ENCODE results near the gene SIPA1.

SIPA1 gene

DNA sequence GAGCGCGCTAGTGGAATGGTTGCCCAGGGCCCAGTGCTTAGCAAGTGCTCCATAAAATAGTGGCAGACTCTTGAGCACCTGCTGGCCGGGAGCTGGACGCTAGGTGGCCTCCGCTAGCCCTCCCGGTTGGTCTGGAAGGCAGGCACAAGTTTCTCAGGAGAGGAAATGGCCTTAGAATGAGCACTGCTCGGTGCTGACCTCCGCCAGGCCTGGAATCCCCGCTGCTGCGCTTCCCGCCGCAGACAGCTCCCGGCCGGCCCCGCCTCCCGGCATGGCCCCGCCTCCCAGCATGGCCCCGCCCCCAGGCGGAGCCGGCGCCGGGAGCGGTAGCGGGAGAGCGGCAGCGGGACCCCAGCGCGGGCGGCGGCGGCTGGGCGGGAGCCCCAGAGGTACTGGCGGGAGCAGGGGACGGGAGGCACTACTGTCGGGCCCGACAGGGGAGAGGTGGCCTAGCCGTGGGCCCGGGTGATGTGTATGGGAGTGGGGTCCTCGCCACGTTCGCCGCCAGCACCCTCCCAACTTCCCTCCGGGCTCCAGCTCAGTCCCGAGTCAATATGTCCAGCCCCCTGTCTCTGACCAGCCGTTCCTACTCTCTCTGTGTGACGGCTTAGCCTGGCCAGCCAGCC lies at the start of gene SIPA1:
Gene SIPA1 (plus strand): TSS at position 308 of the 626 bp plus-strand sequence. CDS start 2,821 bp downstream, outside the sequence.
- DNase-seq (ENCODE audit: low read depth in 2 of 3, low spot score in 1 of 3) = peak in 2 of 3 donors; percentile 67 to 68

DNA sequence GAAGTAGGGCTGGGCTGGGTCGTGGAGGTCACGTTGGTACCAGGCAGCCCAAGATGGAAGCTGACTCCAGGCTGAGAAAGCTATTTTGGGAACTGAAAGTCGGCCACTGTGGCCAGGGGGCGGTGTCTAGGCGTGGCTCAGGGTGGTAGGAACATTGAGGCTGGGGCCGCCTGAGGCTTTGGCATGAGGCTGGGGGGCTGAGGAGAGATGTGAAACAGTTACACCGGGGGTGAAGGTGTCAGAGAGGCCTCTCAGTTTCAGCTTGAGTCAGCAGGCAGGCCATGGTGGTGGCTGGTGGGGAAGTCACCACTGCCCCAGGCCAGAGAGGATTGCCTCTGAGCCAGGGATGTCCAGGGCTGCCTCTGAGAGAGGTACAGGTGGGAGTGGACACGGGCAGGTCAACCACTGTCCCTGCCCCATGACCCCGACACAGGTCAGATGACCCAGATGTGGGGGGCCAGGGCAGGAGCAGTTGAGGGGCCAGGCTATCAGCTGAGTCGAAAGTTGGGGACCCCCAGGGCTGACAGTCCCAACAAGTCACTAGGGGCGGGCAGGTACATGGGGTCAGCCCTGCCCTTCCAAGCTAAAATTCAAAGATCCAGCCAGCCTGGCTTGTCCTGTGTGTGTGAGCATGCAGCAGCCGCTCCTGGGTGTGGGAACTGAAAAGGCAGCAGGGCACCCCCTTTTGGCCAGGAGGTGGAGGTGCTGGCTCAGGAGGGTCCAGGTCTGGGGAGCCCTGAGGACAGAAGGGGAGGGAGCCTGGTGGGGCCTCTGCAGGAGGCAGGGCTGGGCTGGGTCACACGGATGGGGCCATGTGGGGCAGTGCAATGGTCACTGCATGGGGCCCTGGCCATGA lies 49.5 kb upstream of the SIPA1 start:
- DNase-seq (ENCODE audit: low read depth in 2 of 3, low spot score in 1 of 3) = peak; percentile 65 to 73 (median 70)

DNA sequence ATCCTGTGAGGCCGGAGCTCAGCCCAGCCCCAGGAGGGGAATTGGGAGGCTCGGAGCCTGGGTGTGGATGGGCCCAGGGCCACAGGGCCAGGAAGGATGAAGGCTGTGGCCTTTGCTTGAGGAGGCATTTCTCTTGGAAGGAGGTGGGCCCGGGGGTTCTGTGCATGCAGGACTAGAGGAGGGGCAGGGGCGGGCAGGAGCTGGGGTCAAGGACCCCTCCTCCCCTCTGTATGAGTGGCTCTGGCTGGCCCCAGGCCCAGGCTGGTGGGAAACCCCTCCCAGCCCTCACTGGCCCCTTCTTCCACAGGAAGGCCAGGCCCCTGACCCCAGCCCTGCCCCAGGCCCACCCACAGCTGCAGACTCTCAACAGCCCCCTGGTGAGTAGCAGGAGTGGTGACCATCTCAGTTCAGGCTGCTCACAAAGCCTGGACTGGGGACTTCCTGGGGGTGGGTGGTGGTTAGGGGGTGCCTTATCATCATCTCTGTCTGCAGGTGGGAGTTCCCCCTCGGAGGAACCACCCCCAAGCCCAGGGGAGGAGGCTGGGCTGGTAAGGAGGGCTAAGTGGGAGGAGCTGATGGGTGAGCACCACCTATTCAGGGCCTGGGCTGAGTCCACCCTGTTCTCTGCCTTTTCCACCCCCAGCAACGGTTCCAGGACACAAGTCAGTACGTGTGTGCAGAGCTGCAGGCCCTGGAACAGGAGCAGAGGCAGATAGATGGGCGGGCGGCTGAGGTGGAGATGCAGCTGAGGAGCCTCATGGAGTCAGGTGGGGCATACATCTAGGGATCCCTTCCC lies 48.3 kb upstream of the SIPA1 start:
- DNase-seq (ENCODE audit: low read depth in 2 of 3, low spot score in 1 of 3) = no peak

DNA sequence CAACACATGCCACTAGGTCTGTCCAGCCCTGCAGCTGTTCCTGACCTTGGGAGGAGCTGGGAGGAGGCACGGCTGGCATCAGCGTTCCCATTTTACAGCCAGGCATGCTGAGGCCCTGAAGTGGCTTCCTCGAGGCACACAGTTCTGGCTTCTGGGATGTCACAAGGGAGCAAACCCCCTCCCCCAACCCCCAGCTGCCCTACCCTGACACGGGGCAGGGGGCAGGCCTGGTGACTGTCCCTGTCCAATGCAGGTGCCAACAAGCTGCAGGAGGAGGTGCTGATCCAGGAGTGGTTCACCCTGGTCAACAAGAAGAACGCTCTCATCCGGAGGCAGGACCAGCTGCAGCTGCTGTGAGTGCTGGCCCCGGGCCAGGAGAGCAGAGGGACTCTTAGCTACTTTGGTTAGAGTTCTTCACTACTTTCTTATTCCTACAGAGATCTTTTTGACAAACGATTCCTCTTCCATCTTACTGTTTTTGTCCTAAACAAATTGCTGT lies 47.6 kb upstream of the SIPA1 start:
- DNase-seq (ENCODE audit: low read depth in 2 of 3, low spot score in 1 of 3) = no peak

DNA sequence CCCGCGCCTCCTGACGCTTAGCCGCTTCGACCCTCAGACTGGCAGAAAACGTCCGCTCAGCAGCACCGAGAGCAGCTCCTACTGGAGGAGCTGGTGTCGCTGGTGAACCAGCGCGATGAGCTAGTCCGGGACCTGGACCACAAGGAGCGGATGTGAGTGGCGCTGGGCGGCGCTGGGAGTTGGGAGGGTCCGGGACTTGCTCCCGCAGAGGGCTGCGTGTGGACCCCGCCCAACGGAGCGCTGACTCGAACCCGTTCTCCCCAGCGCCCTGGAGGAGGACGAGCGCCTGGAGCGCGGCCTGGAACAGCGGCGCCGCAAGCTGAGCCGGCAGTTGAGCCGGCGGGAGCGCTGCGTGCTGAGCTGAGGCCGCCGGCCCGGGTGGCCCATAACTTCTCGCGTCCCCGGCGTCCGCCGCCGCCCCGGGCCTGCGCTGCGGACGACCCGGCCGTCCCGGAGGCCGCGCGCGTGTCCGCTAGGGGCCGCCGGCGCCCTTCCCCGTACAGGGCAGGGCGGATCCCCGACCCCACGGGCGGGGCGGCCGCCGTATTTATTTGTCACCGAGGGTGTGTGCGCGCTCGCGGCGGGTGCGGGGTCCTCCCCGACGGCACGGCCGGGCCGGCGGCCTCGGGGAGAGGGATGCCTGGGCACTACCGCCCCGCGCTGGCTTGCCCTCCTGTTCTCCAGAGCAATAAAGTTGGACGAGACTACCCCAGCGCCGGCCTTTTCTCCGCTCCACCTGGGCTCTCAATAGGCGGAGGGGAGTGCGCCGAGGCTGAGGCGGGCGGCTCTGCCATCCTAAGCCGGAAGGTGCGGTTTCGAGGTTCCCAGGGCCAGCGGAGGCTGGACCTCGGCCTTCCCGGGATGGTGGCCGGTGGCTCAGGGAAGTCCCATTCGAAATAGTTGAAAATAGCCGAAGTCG lies 45.7 kb upstream of the SIPA1 start:
- DNase-seq (ENCODE audit: low read depth in 2 of 3, low spot score in 1 of 3) = no peak

DNA sequence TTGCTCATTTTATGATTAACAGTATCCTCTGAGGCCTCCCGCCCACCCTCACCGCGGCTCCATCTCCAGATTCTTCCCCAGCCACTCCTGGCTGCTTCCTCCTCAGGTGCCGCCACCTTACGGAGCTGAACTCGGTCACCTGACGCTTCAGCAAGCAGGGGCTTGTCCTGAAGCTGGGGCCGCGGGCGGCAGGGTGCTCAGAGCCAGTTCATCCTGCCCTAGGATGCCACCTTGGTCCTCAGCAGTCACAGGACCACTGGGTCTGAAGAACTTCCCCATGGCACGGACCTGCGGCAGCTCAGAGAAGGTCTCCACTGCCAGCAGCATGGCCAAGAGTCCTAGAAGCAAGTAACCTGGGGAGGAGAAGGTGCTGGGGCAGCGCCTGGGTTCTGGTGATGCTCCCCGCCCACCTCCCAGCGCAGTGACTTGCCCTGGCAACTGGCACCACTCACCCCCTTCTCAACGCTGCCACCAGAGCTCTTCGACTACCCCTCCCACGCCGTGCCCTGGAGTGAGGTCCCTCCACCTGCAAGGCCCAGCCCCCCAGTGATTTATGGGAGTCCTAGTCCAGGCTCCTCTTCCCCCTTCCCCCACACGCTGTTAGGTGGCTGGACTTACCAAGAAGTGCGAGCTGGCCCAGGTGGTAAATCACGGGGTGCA lies 44.9 kb upstream of the SIPA1 start:
- DNase-seq (ENCODE audit: low read depth in 2 of 3, low spot score in 1 of 3) = no peak

GRCh38 chr11:65593518-65594414 lies 44.1 kb upstream of the SIPA1 start:
- DNase-seq (ENCODE audit: low read depth in 2 of 3, low spot score in 1 of 3) = no peak

GRCh38 chr11:65595131-65595530 lies 42.8 kb upstream of the SIPA1 start:
- no peak for DNase-seq (ENCODE audit: low read depth in 2 of 3, low spot score in 1 of 3)

DNA sequence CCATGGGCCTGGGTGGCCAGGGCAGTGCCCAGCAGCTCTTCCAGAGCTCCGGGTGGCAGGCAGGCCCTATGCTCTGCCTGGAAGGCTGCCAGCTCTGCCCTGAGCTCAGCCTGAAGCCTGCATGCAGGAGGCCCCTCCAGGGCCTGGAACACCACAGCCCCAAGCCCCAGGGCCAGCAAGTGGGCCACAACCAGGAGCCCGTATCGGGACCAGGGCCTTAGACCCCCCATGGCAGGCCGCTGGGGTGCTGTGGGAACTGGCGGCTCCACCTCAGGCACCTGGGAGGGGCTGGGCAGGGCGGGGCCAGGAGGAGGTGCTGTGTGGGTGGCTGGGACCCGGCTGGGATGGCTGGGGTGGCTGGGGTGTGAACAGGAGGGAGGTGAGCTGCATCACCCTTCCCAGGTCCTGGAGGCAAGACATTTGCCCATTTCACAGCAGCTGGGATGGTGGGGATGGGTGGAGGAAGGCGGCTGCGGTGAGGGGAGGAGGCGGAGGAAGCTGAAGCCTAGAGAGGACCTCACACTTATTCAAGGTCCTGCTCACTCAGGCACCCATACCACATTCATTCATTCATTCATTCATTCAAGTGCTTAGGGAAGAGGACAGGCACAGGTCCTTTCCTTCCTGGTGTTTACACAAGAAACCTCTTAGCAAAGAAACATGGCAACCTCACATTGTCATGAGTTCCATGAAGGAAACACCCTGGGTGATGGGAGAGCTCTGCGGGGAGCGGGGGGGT lies 42.2 kb upstream of the SIPA1 start, which contains the start of gene KCNK7:
Gene KCNK7 (minus strand): TSS at position 258 of the 739 bp plus-strand sequence. CDS start 28 bp downstream, at position 230.
- DNase-seq (ENCODE audit: low read depth in 2 of 3, low spot score in 1 of 3) = no peak

DNA sequence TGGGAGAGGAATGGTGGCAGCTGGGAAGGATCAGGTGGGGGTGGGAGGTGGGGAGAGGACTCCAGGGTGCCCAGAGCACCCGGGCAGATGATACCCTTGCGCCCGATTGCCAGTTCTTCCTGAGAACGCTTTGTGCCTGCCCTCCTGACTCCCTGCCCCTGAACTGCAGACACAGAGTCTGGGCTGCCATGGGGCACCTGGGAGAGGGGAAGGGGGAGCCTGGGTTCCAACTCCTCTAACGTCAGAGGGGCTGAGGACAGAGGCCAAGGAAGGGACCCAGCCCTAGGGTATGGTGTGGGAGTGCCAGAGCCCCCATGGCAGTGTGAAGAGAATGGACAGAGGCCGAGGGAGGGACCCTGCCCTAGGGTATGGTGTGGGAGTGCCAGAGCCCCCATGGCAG lies 41.4 kb upstream of the SIPA1 start:
- DNase-seq (ENCODE audit: low read depth in 2 of 3, low spot score in 1 of 3) = no peak

DNA sequence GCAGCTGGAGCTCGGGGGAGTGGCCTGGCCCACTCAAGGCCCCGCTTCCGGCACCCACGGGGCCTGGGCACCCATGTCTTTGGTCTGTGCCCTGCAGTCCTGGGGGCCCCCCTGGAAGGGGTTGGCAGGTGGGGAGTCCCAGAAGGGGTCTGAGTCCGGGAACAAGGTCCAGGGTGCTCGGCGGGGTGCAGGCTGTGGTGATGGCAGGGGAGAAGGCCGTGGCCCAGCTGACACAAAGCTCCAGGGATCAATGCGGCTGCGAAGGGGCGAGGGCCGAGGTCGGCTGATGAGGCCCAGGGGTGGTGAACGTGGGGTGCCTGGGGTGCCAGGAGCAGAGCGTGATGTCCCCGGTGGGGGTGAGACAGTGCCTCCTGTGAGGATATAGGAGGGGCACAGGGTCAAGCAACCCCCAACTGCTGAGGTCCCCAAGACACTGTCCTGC lies 39.6 kb upstream of the SIPA1 start:
- DNase-seq (ENCODE audit: low read depth in 2 of 3, low spot score in 1 of 3) = no peak

DNA sequence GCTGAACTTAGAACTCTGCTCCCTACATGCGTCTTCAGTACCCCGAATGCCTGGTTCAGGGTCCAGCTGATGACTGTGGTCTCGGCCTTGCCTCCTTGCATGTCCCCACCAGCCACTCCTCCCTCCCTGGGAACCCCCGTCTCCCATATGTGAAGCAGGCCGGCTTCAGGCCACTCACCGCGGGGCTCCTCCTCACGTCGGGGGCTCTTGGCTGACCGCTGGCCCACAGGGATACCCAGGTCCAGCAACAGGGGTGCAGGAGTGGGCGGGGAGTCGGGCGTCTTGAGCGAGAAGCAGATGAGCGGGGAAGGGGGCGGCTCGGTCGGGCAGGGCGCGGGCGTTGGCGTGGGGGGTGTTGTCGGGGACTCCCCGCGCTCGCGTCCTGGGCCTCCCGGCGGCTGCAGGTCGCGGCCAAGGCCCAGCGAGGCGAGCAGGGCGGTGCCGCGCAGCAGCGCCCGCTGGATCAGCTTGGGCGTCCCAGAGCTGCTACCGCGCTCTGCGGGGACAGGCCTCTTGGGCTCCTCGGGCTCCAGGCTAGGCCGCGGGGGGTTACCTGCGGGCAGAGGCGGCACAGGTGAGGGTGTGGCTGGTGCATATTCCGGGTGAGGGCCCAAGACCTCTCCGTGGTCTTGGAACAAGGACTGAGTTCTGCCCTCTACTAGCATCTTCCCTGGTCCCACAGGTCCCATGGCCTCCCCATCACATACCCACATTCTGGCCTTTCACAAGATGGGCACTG lies 38.5 kb upstream of the SIPA1 start:
- no peak for DNase-seq (ENCODE audit: low read depth in 2 of 3, low spot score in 1 of 3)

GRCh38 chr11:65599955-65600246 lies 38.0 kb upstream of the SIPA1 start:
- DNase-seq (ENCODE audit: low read depth in 2 of 3, low spot score in 1 of 3) = no peak

DNA sequence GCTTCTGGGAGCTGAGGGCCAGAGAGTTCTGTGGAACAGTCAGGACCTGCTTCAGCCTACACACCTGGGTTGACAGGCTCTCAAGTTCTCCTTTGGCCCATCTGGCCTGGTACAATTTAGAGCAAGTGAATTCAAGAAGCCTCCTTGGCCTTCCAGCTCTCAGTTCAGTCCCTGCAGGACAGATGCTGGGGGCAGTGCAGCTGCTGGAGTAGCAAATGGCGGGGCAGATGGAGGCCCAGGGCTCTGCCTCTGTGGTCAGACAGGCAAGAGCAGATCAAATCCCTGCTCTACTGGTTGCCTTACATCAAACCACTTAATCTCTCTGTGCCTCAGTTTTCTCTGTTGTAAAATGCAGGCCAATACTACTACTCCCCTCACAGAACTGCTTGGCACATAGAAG lies 33.6 kb upstream of the SIPA1 start:
- no peak for DNase-seq (ENCODE audit: low read depth in 2 of 3, low spot score in 1 of 3)

DNA sequence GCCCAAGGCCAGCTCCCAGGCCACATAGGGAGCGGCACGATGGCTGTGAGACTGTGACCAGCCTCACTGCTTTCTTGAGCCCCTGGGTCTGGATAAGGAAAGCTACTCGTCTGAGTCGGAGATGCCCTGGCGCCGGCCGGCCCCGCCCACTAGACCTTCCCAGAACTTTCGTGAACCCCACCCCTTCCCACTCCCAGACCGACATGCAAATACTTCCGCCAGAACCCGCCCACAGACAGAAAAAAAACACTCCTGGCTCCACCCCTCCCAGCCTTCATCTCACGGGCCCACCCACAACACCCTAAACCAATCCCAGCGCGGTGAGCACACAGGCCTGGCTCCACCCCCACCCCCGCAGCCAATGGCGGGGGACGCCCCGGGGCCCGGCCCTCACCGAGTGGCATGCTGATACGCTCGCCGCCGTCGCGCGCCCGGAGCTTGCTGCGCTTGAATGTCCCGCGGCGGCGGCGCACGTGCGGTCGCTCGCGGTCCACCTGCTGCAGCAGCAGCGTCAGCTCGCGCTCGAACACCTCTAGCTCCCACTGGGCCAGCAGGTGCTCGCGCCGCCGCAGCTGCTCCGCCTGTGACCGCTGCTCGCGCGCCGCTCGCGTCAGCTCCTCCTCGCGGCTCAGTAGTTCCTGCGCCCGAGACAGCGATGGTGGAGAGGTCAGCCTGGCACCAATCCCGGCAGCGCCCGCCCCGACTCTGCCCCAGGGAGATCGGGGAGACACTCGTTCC lies 30.9 kb upstream of the SIPA1 start:
- no peak for DNase-seq (ENCODE audit: low read depth in 2 of 3, low spot score in 1 of 3)

GRCh38 chr11:65607614-65608426 lies 30.1 kb upstream of the SIPA1 start:
- no peak for DNase-seq (ENCODE audit: low read depth in 2 of 3, low spot score in 1 of 3)
